ENCODE results near the gene RAC2. TPM values are rescaled to one million over a fixed set of nuclear protein-coding genes. Genes with fewer than 3 reads are reported as not detected.
A peak's percentile ranks its signal among the peaks of the same experiment; 100 is the strongest.

RAC2 gene
- polyA plus RNA-seq, 12 donors: 3.3 to 32.8 (median 5.5) TPM; not detected in 1

GRCh38 chr22:37177755-37178154 lies 66.3 kb downstream of the RAC2 start:
- DNase-seq: no peak

DNA sequence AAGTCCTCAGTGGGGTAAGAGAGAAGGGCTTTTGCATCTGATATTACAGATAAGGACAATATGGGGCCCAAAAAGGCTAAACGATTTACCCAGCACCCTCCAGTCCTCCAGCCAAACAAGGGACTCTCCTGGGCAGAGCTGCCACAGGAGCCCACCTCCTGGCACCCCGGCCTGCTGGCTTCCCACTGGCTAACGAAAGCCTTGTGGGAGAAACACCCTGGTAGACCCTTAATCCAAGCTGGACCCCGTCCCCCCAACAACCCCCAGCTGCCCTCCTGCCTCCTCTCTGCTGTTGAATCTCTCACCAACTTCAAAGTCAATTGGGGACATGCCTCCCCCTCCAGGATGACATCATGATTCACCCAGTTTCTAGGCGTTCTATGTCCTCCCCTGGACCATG lies 66.8 kb downstream of the RAC2 start:
- DNase-seq: no peak

DNA sequence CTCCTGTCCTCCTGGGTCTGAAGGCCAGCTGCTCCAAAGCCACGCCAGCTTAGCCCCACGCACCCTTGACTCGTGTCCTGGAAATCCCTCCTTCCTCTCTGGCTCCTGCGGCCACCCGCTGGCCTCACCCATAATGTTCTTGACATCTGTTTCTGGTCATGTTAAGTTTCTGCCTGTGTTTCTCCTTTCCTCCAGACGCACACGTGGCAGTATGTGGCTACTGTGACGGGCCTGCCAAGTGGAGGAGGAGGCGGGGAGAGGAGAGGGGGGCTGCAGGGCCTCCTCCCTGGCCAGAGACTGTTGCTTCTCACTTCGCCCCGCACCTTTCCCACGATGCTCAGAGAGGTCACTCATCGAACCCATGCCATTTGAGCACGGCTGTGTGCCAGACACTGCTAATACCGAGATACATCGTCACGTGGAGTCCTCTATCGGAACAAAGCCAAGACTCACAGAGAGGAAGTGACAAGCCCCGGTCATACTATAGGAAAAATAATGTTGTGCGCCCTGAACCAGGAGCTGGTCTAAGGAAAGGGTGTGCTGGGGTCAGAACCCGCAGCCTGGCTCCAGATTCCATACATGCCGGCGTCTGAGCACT lies 67.5 kb downstream of the RAC2 start:
- peak; percentile 93 for DNase-seq

- peak; percentile 58 for DNase-seq
These were observed 68.4 kb downstream of the RAC2 start for GRCh38 chr22:37175414-37176281.

Other genes starting within 250 kb of the RAC2 start
- 10 to 100 TPM in 10 of 12 donors, 1 to 10 TPM in 1, not detected in 1; 9.2 to 41.6 (median 16.1) TPM for gene TST, start 224.8 kb downstream of the RAC2 start, polyA plus RNA-seq (ENCODE audit: insufficient read length in 12 of 12)
- gene MPST, start 224.5 kb downstream of the RAC2 start, polyA plus RNA-seq (ENCODE audit: insufficient read length in 12 of 12): 10 to 100 TPM in 11 of 12 donors, not detected in 1; 28.2 to 59.8 (median 37.3) TPM
- 10 to 100 TPM in 11 of 12 donors, not detected in 1; 11.3 to 31.8 (median 15.1) TPM for gene KCTD17, start 192.5 kb downstream of the RAC2 start, polyA plus RNA-seq (ENCODE audit: insufficient read length in 12 of 12)
- under 1 TPM in 9 of 12 donors, not detected in 3; 0.05 to 0.91 (median 0.13) TPM for gene TMPRSS6, start 134.6 kb downstream of the RAC2 start, polyA plus RNA-seq (ENCODE audit: insufficient read length in 12 of 12)
- gene IL2RB, start 94.4 kb downstream of the RAC2 start, polyA plus RNA-seq (ENCODE audit: insufficient read length in 12 of 12): 1 to 10 TPM in 6 of 12 donors, under 1 TPM in 4, not detected in 2; 0.63 to 4.6 (median 1.3) TPM
- gene C1QTNF6, start 56.0 kb downstream of the RAC2 start, polyA plus RNA-seq (ENCODE audit: insufficient read length in 12 of 12): 10 to 100 TPM in 10 of 12 donors, 1 to 10 TPM in 1, not detected in 1; 8.2 to 30.3 (median 17.5) TPM
- gene SSTR3, start 31.8 kb downstream of the RAC2 start, polyA plus RNA-seq (ENCODE audit: insufficient read length in 12 of 12): under 1 TPM in 1 of 12 donors, not detected in 11; 0.05 TPM
- gene CYTH4, start 38.2 kb upstream of the RAC2 start, polyA plus RNA-seq (ENCODE audit: insufficient read length in 12 of 12): 10 to 100 TPM in 2 of 12 donors, 1 to 10 TPM in 9, not detected in 1; 3.9 to 13.7 (median 5.1) TPM
- gene ELFN2, start 183.2 kb upstream of the RAC2 start, polyA plus RNA-seq (ENCODE audit: insufficient read length in 12 of 12): 1 to 10 TPM in 5 of 12 donors, under 1 TPM in 6, not detected in 1; 0.74 to 2.5 (median 0.98) TPM
- 1 to 10 TPM in 10 of 12 donors, not detected in 2; 4.5 to 9.9 (median 5.7) TPM for gene MFNG, start 242.1 kb upstream of the RAC2 start, polyA plus RNA-seq (ENCODE audit: insufficient read length in 12 of 12)